RWPE2 (cell line): Measurements from ENCODE around the gene LOXL4.

Experiments
- ATAC-seq: fragments of 200-7000 bp; cut with Tn5 transposase; 3 replicates; pipeline ENCODE4 v1.9.1; 2021; ENCODE audit warnings: low read depth
- DNase-seq: peaks from one replicate; pipeline ENCODE4 v3.0.0-alpha.2; 2020; ENCODE audit warnings: low spot score
- H3K27ac ChIP-seq: fragments of 450-650 bp; 2 replicates; pipeline ENCODE4 v1.5.1; 2017; ENCODE audit warnings: mild to moderate bottlenecking; ENCODE audit not compliant: poor library complexity, severe bottlenecking
- H3K27me3 ChIP-seq: fragments of 250-450 bp; sonication (Bioruptor Pico); 2 replicates; pipeline ENCODE4 v1.5.1; 2021; ENCODE audit warnings: mild to moderate bottlenecking, moderate library complexity; ENCODE audit not compliant: insufficient read depth, poor library complexity, severe bottlenecking
- H3K36me3 ChIP-seq: fragments of 250-450 bp; sonication (Bioruptor Pico); 2 replicates; pipeline ENCODE4 v1.5.1; 2020; ENCODE audit warnings: low read depth, mild to moderate bottlenecking, moderate library complexity
- H3K4me1 ChIP-seq: fragments of 250-450 bp; sonication (Bioruptor Pico); 2 replicates; pipeline ENCODE4 v1.5.1; 2021; ENCODE audit warnings: mild to moderate bottlenecking, moderate library complexity; ENCODE audit not compliant: insufficient read depth, poor library complexity, severe bottlenecking
- H3K4me3 ChIP-seq: fragments of 250-450 bp; sonication (Bioruptor Pico); 2 replicates; pipeline ENCODE4 v1.5.1; 2021; ENCODE audit warnings: mild to moderate bottlenecking, moderate library complexity; ENCODE audit not compliant: severe bottlenecking
- H3K9me3 ChIP-seq: fragments of 250-450 bp; sonication (Bioruptor Pico); 2 replicates; pipeline ENCODE4 v1.5.1; 2021; ENCODE audit warnings: mild to moderate bottlenecking, moderate library complexity; ENCODE audit not compliant: severe bottlenecking
- CTCF ChIP-seq: fragments of 450-650 bp; IDR thresholded peaks from one replicate; pipeline ENCODE4 v1.5.1; 2017; ENCODE audit warnings: mild to moderate bottlenecking, moderate library complexity; ENCODE audit not compliant: poor library complexity, severe bottlenecking

The LOXL4 gene

GRCh38 chr10:98255146-98255877 lies 12.7 kb downstream of the LOXL4 start:
- no peak for TF ChIP-seq CTCF
- Histone ChIP-seq H3K27ac (no peak overlapping the region), H3K27me3 (no peaks in the 10 kb centered on the region), H3K36me3 (no peaks in the 10 kb centered on the region), H3K4me1 (no peaks in the 10 kb centered on the region), H3K9me3 (no peaks in the 10 kb centered on the region), H3K4me3 (no peak overlapping the region)
- ATAC-seq, result no peak
- no peak for DNase-seq

DNA sequence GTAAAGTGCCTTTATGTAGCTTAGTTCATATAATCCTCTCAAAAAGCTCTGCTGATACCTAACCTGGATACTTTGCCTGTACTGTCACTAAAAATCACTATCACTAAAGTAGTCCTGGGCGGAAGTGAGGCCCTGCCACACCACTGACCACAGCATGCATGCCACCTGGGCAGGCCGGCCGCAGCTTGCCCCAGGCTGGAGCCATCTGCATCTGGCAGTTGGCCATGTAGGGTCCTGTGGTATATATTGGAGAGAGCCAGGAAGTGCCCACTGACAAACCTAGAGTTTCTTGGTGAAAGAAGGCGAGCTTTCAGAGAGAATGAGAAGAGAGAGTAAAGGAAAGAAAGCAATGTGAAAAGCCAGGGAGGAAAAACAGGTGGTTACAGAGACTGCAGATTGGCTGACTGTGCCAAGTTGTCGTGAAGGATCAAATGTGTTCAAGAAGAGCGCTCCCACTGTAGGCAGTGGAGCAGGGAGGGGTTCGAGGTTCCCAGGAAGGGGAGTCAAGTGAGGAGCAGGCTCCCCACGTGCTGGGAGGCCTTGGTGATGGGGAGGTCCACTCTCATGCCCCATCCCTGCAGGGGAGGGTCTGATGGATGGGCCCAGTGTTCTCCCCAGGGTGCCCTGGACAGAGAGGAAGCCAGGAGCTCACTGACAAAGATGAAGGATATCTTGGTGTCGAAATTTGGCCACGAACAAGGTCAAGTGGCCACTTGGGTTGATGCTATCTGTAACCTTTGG lies 13.6 kb downstream of the LOXL4 start:
- no peak for ATAC-seq
- no peaks in the 10 kb centered on the region for H3K9me3 ChIP-seq
- DNase-seq, result no peak
- no peaks in the 10 kb centered on the region for H3K4me1 ChIP-seq
- no peaks in the 10 kb centered on the region for H3K36me3 ChIP-seq
- no peak overlapping the region for H3K4me3 ChIP-seq
- no peaks in the 10 kb centered on the region for H3K27me3 ChIP-seq
- no peak overlapping the region for H3K27ac ChIP-seq
- no peak for TF ChIP-seq CTCF

GRCh38 chr10:98253499-98253898 lies 14.5 kb downstream of the LOXL4 start:
- Histone ChIP-seq H3K36me3 (peaks cover 2% of the 10 kb centered on the region; the same call in 1 of the 2 replicates), H3K27ac (no peak overlapping the region), H3K4me3 (no peak overlapping the region), H3K9me3 (no peaks in the 10 kb centered on the region), H3K27me3 (no peaks in the 10 kb centered on the region), H3K4me1 (no peaks in the 10 kb centered on the region)
- ATAC-seq (no peak), DNase-seq (no peak)
- no peak for TF ChIP-seq CTCF

DNA sequence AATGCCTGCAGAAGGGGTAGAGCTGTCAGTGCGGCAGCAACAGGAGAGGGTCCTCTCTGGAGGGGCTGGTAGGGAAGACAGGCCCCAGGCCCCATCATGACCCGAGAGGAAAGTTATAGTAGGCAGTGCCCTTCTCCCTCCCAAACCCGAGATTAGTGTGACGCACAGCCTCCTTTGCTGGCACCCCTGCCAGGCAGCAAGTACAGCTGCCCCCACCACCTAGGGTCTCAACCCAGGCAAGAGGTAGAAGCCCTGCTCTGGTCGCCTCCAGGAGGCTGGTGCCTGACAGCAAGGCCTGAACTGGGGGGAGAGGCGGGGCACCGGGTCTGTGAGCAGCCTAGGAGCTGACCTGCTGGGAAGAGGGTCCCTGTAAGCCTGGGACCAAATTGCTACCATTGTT lies 15.5 kb downstream of the LOXL4 start:
- no peak for TF ChIP-seq CTCF
- Histone ChIP-seq H3K9me3 (no peaks in the 10 kb centered on the region), H3K4me3 (no peak overlapping the region), H3K36me3 (peaks cover 11% of the 10 kb centered on the region; the same call in 1 of the 2 replicates), H3K27me3 (no peaks in the 10 kb centered on the region), H3K4me1 (no peaks in the 10 kb centered on the region), H3K27ac (no peak overlapping the region)
- ATAC-seq, result no peak
- DNase-seq, result no peak

DNA sequence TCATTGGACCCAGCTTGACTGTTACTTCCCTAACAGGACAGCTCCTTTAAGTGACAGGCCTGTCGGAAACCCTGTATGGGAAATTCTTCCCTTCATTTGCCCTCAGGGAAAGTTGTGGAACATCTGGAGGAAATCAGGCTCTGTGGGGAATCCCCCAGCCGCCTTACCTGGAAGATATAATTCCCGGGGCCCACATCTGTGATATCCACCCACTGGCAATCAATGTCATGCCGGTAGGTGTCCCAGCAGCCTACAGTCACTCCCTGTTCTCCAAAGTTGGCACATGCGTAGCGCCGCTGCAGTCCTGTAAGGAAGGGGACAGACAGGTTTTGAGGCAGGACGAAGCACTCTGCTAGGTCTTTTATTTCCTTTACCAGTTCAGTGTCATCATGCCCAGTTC lies 16.6 kb downstream of the LOXL4 start:
- Histone ChIP-seq H3K4me3 (no peak overlapping the region), H3K9me3 (no peaks in the 10 kb centered on the region), H3K27ac (no peak overlapping the region), H3K4me1 (no peaks in the 10 kb centered on the region), H3K36me3 (peaks cover 20% of the 10 kb centered on the region; the same call in 1 of the 2 replicates), H3K27me3 (no peaks in the 10 kb centered on the region)
- ATAC-seq (no peak), DNase-seq (no peak)
- TF ChIP-seq CTCF, result no peak
